Activated naive CD8-positive, alpha-beta T cell treated with anti-CD3 and anti-CD28 coated beads, Interleukin-2, amount 10 ng/mL, durations not matched to agents 7 days and 5 days (primary cell): ENCODE measurements around the gene RPS29. TPM values are rescaled to one million over a fixed set of nuclear protein-coding genes. Genes with fewer than 3 reads are reported as not detected.

Experiments used
- ATAC-seq: fragments of 150-1000 bp; cut with Tn5 transposase; one replicate; pipeline ENCODE4 v1.10.0; 2021; ENCODE audit warnings: low read depth, moderate library complexity
- POLR2A ChIA-PET: fragments of 350-600 bp; sonication (Branson Sonifier 250); formaldehyde crosslinking; loops from one replicate; lab custom pipeline; 2021; ENCODE audit warnings: antibody characterized with exemption; lab: Charles Lee
- DNase-seq: peaks from one replicate; pipeline ENCODE4 v3.0.0; 2021
- H3K27ac Mint-ChIP-seq: one replicate; pipeline ENCODE4 v1.8.0; 2022; ENCODE audit warnings: mild to moderate bottlenecking, mixed read lengths
- H3K27me3 Mint-ChIP-seq: one replicate; pipeline ENCODE4 v1.8.0; 2022; ENCODE audit warnings: mild to moderate bottlenecking, moderate library complexity, mixed read lengths
- H3K36me3 Mint-ChIP-seq: one replicate; pipeline ENCODE4 v1.8.0; 2021; ENCODE audit warnings: mild to moderate bottlenecking, mixed read lengths
- H3K4me1 Mint-ChIP-seq: one replicate; pipeline ENCODE4 v1.8.0; 2021; ENCODE audit warnings: mixed read lengths
- H3K4me3 Mint-ChIP-seq: one replicate; pipeline ENCODE4 v1.8.0; 2022; ENCODE audit warnings: mild to moderate bottlenecking, moderate library complexity, mixed read lengths
- H3K9me3 Mint-ChIP-seq: one replicate; pipeline ENCODE4 v1.8.0; 2021; ENCODE audit warnings: mixed read lengths
- total RNA-seq, 2 experiments: library from RNA; stranded (reverse); gene quantifications; one replicate each; pipeline ENCODE4 v1.2.3, GENCODE V29; 2021

Gene RPS29
- total RNA-seq = 1,000 to 10,000 TPM; 1,762 to 1,786 TPM

- peak; percentile 89 for ATAC-seq
- Mint-ChIP-seq H3K36me3 (peaks cover 43% of the 10 kb centered on the region), H3K4me1 (peaks cover 42% of the 10 kb centered on the region), H3K9me3 (no peaks in the 10 kb centered on the region), H3K4me3 (peak within 1 kb of the TSS; percentile 94), H3K27ac (peak within 1 kb of the TSS; percentile 99), H3K27me3 (no peaks in the 10 kb centered on the region)
- POLR2A ChIA-PET = interaction anchor here (0.6 to 5.1 kb wide), 19 partner anchors 9 to 1236 kb away, joined by 3 to 79 read pairs (median 6); partner anchors contain the start of genes DNAAF2, KLHDC2, LRR1 and MGAT2
- peak; percentile 98 for DNase-seq
Observed at GRCh38 chr14:49585803-49586672, at the start of gene RPS29. Gene RPS29, minus strand, starts transcription at chr14:49586380. Its CDS starts 34 bp downstream, at chr14:49586346.

GRCh38 chr14:49634547-49635334, 48.6 kb upstream of the RPS29 start, which contains the start of gene DNAAF2:
Gene DNAAF2, minus strand, starts transcription at chr14:49635244. Its CDS starts 95 bp downstream, at chr14:49635149.
- Mint-ChIP-seq H3K36me3 (peaks cover 21% of the 10 kb centered on the region), H3K4me1 (peaks cover 34% of the 10 kb centered on the region), H3K4me3 (peak within 1 kb of the TSS; percentile 99), H3K27me3 (no peaks in the 10 kb centered on the region), H3K27ac (peak within 1 kb of the TSS; percentile 98), H3K9me3 (no peaks in the 10 kb centered on the region)
- DNase-seq = peak; percentile 81
- POLR2A ChIA-PET = interaction anchor here (0.6 to 8.0 kb wide), 22 partner anchors 11 to 567 kb away, joined by 3 to 102 read pairs (median 6); partner anchors contain the start of genes KLHDC2, LRR1, MGAT2 and NEMF
- peak; percentile 38 for ATAC-seq

GRCh38 chr14:49633640-49634546, 47.7 kb upstream of the RPS29 start:
- ATAC-seq = peak; percentile 85
- Mint-ChIP-seq H3K9me3 (no peaks in the 10 kb centered on the region), H3K36me3 (peaks cover 21% of the 10 kb centered on the region), H3K4me3 (peak overlapping the region; percentile 99), H3K4me1 (peaks cover 32% of the 10 kb centered on the region), H3K27ac (peak overlapping the region; percentile 90), H3K27me3 (no peaks in the 10 kb centered on the region)
- DNase-seq = peak; percentile 94
- POLR2A ChIA-PET = interaction anchor here (0.6 to 8.0 kb wide), 21 partner anchors 10 to 568 kb away, joined by 3 to 102 read pairs (median 6); partner anchors contain the start of genes KLHDC2, LRR1, MGAT2 and NEMF

- peaks cover 36% of the 10 kb centered on the region for H3K4me1 Mint-ChIP-seq
- no peaks in the 10 kb centered on the region for H3K9me3 Mint-ChIP-seq
- peaks cover 24% of the 10 kb centered on the region for H3K36me3 Mint-ChIP-seq
- peak overlapping the region; percentile 97 for H3K4me3 Mint-ChIP-seq
- no peaks in the 10 kb centered on the region for H3K27me3 Mint-ChIP-seq
- POLR2A ChIA-PET = interaction anchor here (0.8 to 2.5 kb wide), 5 partner anchors 9 to 228 kb away, joined by 3 to 13 read pairs (median 10); partner anchors contain the start of genes LRR1 and RPS29
- ATAC-seq (no peak), DNase-seq (no peak)
- peak overlapping the region; percentile 39 for H3K27ac Mint-ChIP-seq
Observed at GRCh38 chr14:49623941-49624839, 38.0 kb upstream of the RPS29 start.

GRCh38 chr14:49623387-49623786, 37.2 kb upstream of the RPS29 start:
- H3K4me3 Mint-ChIP-seq = peak overlapping the region; percentile 97
- H3K9me3 Mint-ChIP-seq = no peaks in the 10 kb centered on the region
- POLR2A ChIA-PET = interaction anchor here (1.3 to 2.5 kb wide), 4 partner anchors 9 to 38 kb away, joined by 3 to 13 read pairs (median 10); partner anchors contain the start of genes LRR1 and RPS29
- peaks cover 27% of the 10 kb centered on the region for H3K36me3 Mint-ChIP-seq
- H3K27me3 Mint-ChIP-seq = no peaks in the 10 kb centered on the region
- DNase-seq = no peak
- peak overlapping the region; percentile 20 for H3K27ac Mint-ChIP-seq
- no peak for ATAC-seq
- H3K4me1 Mint-ChIP-seq = peaks cover 36% of the 10 kb centered on the region

GRCh38 chr14:49622022-49622607, 35.9 kb upstream of the RPS29 start:
- Mint-ChIP-seq H3K27ac (peak overlapping the region; percentile 62), H3K36me3 (peaks cover 32% of the 10 kb centered on the region), H3K27me3 (no peaks in the 10 kb centered on the region), H3K9me3 (no peaks in the 10 kb centered on the region), H3K4me3 (peak overlapping the region; percentile 97), H3K4me1 (peaks cover 37% of the 10 kb centered on the region)
- no peak for ATAC-seq
- POLR2A ChIA-PET = interaction anchor here (0.6 to 3.0 kb wide), 8 partner anchors 10 to 673 kb away, joined by 3 to 102 read pairs (median 14); partner anchors contain the start of genes DNAAF2, KLHDC2 and RPS29
- no peak for DNase-seq

- no peaks in the 10 kb centered on the region for H3K27me3 Mint-ChIP-seq
- H3K27ac Mint-ChIP-seq = peak overlapping the region; percentile 62
- POLR2A ChIA-PET = interaction anchor here (0.6 to 3.0 kb wide), 17 partner anchors 11 to 743 kb away, joined by 3 to 102 read pairs (median 9); partner anchors contain the start of genes DNAAF2, KLHDC2, LRR1 and NEMF
Observed at GRCh38 chr14:49621114-49621881, 35.1 kb upstream of the RPS29 start.

GRCh38 chr14:49620182-49621113, 34.3 kb upstream of the RPS29 start, which contains the start of the genes MGAT2 and RPL36AL:
Gene MGAT2, plus strand, starts transcription at chr14:49620799. Its CDS starts 470 bp downstream, at chr14:49621269.
Gene RPL36AL, minus strand, starts transcription at chr14:49620626. Its CDS starts 1,522 bp downstream, at chr14:49619104.
- peak within 1 kb of the TSS; percentile 94 for H3K27ac Mint-ChIP-seq
- H3K36me3 Mint-ChIP-seq = peaks cover 29% of the 10 kb centered on the region
- no peaks in the 10 kb centered on the region for H3K27me3 Mint-ChIP-seq
- POLR2A ChIA-PET = interaction anchor here (0.6 to 3.0 kb wide), 22 partner anchors 11 to 1238 kb away, joined by 3 to 102 read pairs (median 4); partner anchors contain the start of genes CDKL1, DNAAF2, KLHDC2 and LRR1
- DNase-seq = peak; percentile 95
- H3K4me3 Mint-ChIP-seq = peak within 1 kb of the TSS; percentile 97
- ATAC-seq = peak; percentile 91
- peaks cover 34% of the 10 kb centered on the region for H3K4me1 Mint-ChIP-seq
- no peaks in the 10 kb centered on the region for H3K9me3 Mint-ChIP-seq

More at GRCh38 chr14:49621114-49621881, 35.1 kb upstream of the RPS29 start:
- no peaks in the 10 kb centered on the region for H3K9me3 Mint-ChIP-seq
- no peak for DNase-seq
- H3K4me3 Mint-ChIP-seq = peak overlapping the region; percentile 97
- no peak for ATAC-seq
- peaks cover 27% of the 10 kb centered on the region for H3K36me3 Mint-ChIP-seq
- peaks cover 36% of the 10 kb centered on the region for H3K4me1 Mint-ChIP-seq

- peak overlapping the region; percentile 94 for H3K27ac Mint-ChIP-seq
- no peaks in the 10 kb centered on the region for H3K9me3 Mint-ChIP-seq
- ATAC-seq (no peak), DNase-seq (no peak)
- no peaks in the 10 kb centered on the region for H3K27me3 Mint-ChIP-seq
- H3K4me1 Mint-ChIP-seq = peaks cover 30% of the 10 kb centered on the region
- POLR2A ChIA-PET = interaction anchor here (0.6 to 3.0 kb wide), 16 partner anchors 10 to 1239 kb away, joined by 3 to 102 read pairs (median 12); partner anchors contain the start of genes CDKL1, DNAAF2, KLHDC2 and LRR1
- H3K4me3 Mint-ChIP-seq = peak overlapping the region; percentile 97
- peaks cover 28% of the 10 kb centered on the region for H3K36me3 Mint-ChIP-seq
Observed at GRCh38 chr14:49619730-49620129, 33.5 kb upstream of the RPS29 start.
